8988T (cell line): ENCODE data around the gene WFDC2.

Experiments
- DNase-seq: peaks from one replicate; pipeline ENCODE4 v3.0.0; 2011

The WFDC2 gene

GRCh38 chr20:45501600-45501999 is 32.0 kb downstream of the WFDC2 start:
- DNase-seq = no peak

GRCh38 chr20:45502561-45502960 is 33.0 kb downstream of the WFDC2 start:
- no peak for DNase-seq

- no peak for DNase-seq
These were observed 33.9 kb downstream of the WFDC2 start for GRCh38 chr20:45503403-45503802.

DNA sequence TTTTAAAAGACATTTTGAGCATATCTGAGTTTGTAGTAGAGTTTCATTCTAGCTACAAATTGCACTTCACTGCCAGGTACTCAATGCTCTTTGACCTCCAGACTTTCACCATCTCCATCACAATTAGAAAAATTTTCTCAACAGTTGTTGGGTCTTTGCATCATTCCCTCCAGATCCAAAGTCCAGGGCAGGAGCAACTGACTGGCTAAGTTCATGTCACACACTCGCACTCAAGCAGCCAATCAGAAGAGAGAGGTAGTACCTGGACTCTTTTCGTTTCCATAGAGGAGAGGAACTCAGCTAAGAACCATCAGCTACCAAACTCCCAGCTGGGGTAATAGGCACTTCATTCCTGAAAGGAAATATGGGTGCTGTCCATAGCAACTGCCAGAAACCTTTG is 36.8 kb downstream of the WFDC2 start:
- DNase-seq = no peak

DNA sequence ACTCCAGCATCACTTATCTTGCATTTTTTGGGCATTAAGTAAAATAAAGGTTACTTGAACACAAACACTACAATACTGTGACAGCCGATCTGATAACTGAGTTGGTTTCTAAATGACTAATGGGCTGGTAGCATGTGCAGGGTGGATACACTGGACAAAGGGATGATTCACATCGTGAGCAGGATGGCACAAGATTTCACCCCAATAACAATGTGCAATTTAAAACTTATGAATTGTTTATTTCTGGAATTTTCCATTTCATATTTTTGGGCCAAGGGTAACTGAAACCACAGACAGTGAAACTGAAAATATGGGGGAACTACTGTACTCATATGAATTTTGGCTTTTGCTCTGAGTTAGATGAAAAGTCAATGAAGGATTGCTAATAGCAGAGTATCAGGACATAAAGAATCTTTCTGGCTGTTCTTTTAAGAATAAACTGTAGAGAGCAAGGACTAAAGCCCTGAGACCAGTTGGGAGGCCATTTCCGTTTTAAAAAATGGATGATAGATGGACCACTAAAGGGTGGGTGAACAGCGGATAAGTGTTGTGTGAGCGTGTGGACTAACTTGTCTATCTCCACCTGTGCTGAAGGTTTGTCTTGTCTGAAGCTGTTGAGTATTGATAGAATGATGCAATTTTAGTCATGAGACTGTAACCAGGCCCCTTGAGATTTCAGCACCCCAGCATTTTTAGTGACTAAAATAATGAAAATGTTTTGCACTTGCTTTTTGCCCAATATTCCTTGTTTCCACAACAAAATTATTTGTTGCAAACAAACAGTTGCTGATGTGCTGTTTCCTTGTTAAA is 37.7 kb downstream of the WFDC2 start:
- DNase-seq = no peak

DNA sequence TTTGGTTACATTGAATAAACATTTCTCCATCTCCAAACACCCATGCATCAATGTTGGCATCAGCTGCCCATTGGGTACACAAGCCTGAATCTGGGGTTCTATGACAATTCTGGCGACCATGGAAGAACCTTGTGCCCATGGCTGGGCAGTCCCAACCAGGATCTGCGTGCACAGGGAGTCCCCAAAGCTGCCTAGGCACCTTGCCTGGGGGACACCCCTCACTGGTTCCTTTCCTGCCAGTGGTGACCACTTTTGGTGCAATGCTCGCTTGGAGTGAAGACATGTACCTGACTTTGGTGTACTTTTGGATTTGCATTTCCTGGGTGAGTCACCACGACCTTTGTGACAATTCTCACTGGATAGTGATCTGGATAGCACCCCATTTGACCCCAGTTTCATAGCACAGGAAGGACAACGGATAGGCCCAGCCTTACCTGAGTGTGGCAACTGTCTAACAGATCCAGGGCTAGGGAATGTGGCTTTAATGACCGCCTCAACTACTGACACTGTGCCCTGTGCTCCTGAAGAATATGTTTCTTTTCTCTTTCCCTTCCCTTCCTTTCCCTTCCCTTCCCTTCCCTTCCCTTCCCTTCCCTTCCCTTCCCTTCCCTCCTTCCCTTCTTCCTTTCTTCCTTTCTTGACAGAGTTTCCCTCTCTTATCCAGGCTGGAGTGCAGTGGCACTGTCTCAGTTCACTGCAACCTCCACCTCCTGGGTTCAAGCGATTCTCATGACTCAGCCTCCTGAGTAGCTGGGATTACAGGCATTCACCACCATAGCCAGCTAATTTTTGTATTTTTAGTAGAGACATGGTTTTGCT is 38.7 kb downstream of the WFDC2 start:
- no peak for DNase-seq

GRCh38 chr20:45509091-45509490 is 39.5 kb downstream of the WFDC2 start:
- DNase-seq = no peak

GRCh38 chr20:45510242-45510862 is 40.8 kb downstream of the WFDC2 start:
- no peak for DNase-seq

- no peak for DNase-seq
These were observed 45.8 kb downstream of the WFDC2 start, which contains the start of gene SPINT3 for GRCh38 chr20:45515147-45515913. Gene SPINT3, minus strand, starts transcription at chr20:45515622. Its CDS starts 14 bp downstream, at chr20:45515608.

DNA sequence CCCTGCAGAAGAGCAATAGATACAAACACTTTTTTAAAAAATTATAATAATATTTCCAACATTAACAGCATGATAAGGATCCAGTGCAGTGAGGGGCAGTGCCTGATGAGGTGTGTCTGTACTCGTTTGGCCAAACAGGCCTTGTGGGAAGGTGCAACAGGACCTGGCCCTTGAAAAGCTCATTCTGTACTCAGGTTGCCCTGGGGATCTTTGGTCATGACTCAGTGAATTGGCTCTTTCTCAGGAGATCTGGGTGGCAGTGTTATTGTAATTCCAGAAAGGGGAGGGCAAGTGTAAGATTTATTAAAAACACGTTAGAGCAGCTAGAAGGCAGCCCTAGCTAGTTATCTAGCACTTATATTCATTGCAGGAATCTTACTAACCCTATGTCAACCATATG is 48.7 kb downstream of the WFDC2 start:
- DNase-seq = no peak

DNA sequence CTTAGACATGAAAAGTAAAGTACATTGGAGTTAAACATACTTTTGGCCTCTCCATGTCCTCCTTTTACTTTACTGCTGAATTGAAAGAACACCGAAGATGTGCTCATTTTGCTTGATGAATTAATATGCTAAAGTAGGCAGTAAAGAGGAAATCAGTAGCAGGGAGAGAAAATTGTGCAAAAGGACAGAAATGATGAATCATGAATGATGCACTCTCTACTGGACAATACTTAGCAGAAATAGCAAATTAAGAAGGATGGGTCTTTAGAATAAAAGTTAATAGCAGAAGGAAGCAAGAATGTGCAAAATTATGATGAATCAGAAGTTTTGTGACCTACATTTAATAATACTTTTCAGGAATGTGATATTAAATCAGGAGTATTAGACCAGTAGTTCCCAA is 54.3 kb downstream of the WFDC2 start:
- DNase-seq = no peak

DNA sequence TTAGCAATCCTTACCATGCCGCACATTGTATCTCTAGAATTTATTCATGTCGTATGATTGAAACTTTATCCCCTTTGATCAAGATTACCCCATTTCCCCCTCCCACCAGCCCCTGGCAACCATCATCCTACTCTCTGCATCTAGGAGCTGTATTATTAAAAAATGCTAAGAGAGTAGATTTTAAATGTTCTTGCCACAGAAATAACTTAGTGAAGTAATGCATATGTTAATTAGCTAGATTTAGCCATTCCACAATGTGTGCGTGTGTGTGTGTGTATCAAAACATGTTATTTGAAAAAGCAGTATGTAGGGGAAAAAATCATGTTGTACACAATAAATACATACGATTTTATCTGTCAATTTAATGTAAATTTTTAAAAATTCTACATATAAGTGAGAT is 57.7 kb downstream of the WFDC2 start:
- no peak for DNase-seq
